Measurements from ENCODE around the gene VCL. TPM values are rescaled to one million over a fixed set of nuclear protein-coding genes. Genes with fewer than 3 reads are reported as not detected.

The VCL gene
- total RNA-seq, 2 donors from 2014 or later = 109 to 214 TPM

DNA sequence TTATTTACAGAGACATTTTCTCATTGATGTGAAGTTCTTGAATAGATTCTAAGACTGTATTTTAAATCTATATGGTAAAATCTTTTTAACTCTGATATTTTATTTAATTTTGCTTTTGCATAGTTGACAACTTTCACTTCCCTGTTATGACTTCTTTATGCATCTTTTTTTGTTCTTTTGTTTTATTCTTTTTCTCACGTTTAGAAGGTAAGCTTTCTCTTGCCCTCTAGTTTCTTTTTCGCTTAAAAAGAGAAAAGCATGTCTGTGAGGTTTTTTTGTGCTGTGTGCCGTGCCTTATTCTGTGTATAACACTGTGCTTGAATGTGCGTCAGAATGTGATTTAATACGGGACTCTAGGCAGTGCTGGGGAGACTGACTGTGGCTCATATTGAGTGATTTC lies 78.0 kb downstream of the VCL start:
- no peak overlapping the region for H3K4me3 Mint-ChIP-seq
- H3K27ac ChIP-seq (ENCODE audit: low read depth, low read length) = no peak overlapping the region

DNA sequence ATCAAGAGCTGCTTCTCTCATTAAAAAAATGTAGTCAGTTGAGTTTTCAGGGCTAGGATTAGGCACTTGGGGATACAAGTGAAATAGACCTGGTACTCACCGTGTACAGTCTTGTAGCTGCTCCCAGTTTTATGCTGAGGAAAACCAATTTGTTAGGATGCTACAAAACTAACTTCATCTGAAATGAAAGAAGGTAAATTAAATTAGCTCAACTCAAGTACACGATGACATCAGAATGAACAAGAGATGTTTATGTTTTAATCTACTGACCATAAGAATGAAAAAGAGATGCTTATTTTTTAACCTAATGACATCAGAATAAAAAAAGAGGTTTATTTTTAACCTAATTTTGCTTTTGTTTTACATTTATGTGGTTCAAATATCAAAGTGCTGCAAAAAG lies 79.0 kb downstream of the VCL start:
- 96% methylated on average over 1 of the region's 2 CpGs; no CpG with 5 or more reads in 1 of the 2 experiments for WGBS, 2 experiments (ENCODE audit: insufficient coverage in 1 of 2, insufficient read length in 1 of 2)
- Mint-ChIP-seq H3K27me3 (ENCODE audit: insufficient read depth) (no peaks in the 10 kb centered on the region), H3K4me3 (no peak overlapping the region), H3K9me3 (no peaks in the 10 kb centered on the region), H3K4me1 (peaks cover 43% of the 10 kb centered on the region), H3K36me3 (ENCODE audit: low read depth) (peaks cover 41% of the 10 kb centered on the region), H3K27ac (no peak overlapping the region)
- Histone ChIP-seq H3K4me1 (ENCODE audit: control insufficient read depth, insufficient read depth, low read length) (peaks cover 3% of the 10 kb centered on the region), H3K27me3 (ENCODE audit: control insufficient read depth, insufficient read depth, low read length, poor library complexity, severe bottlenecking) (no peaks in the 10 kb centered on the region), H3K9ac (ENCODE audit: extremely low read depth, low read length, poor library complexity, severe bottlenecking) (no peak overlapping the region), H3K9me3 (ENCODE audit: control insufficient read depth, low read length) (no peaks in the 10 kb centered on the region), H3K4me3 (ENCODE audit: low read length) (no peak overlapping the region), H3K27ac (ENCODE audit: low read depth, low read length) (no peak overlapping the region), H3K36me3 (ENCODE audit: control insufficient read depth, insufficient read depth, low read length) (peaks cover 84% of the 10 kb centered on the region)
- DNase-seq = no peak
- TF ChIP-seq, protein P1, sequence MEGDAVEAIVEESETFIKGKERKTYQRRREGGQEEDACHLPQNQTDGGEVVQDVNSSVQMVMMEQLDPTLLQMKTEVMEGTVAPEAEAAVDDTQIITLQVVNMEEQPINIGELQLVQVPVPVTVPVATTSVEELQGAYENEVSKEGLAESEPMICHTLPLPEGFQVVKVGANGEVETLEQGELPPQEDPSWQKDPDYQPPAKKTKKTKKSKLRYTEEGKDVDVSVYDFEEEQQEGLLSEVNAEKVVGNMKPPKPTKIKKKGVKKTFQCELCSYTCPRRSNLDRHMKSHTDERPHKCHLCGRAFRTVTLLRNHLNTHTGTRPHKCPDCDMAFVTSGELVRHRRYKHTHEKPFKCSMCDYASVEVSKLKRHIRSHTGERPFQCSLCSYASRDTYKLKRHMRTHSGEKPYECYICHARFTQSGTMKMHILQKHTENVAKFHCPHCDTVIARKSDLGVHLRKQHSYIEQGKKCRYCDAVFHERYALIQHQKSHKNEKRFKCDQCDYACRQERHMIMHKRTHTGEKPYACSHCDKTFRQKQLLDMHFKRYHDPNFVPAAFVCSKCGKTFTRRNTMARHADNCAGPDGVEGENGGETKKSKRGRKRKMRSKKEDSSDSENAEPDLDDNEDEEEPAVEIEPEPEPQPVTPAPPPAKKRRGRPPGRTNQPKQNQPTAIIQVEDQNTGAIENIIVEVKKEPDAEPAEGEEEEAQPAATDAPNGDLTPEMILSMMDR (conservative IDR thresholded peaks at IDR 0.05) = no peak

More for the DNA sequence above, 78.0 kb downstream of the VCL start:
- peaks cover 88% of the 10 kb centered on the region for H3K36me3 ChIP-seq (ENCODE audit: control insufficient read depth, insufficient read depth, low read length)
- Mint-ChIP-seq H3K27ac (no peak overlapping the region), H3K4me1 (peaks cover 40% of the 10 kb centered on the region), H3K36me3 (ENCODE audit: low read depth) (peaks cover 43% of the 10 kb centered on the region), H3K9me3 (no peaks in the 10 kb centered on the region), H3K27me3 (ENCODE audit: insufficient read depth) (no peaks in the 10 kb centered on the region)
- H3K4me1 ChIP-seq (ENCODE audit: control insufficient read depth, insufficient read depth, low read length) = peaks cover 3% of the 10 kb centered on the region
- WGBS, 2 experiments (ENCODE audit: insufficient coverage in 1 of 2, insufficient read length in 1 of 2) = 93 to 95% methylated on average over 4 to 5 of the region's 5 CpGs
- no peaks in the 10 kb centered on the region for H3K9me3 ChIP-seq (ENCODE audit: control insufficient read depth, low read length)
- DNase-seq = no peak
- H3K27me3 ChIP-seq (ENCODE audit: control insufficient read depth, insufficient read depth, low read length, poor library complexity, severe bottlenecking) = no peaks in the 10 kb centered on the region
- TF ChIP-seq, protein P1 (conservative IDR thresholded peaks at IDR 0.05) = no peak
- no peak overlapping the region for H3K4me3 ChIP-seq (ENCODE audit: low read length)
- H3K9ac ChIP-seq (ENCODE audit: extremely low read depth, low read length, poor library complexity, severe bottlenecking) = no peak overlapping the region

DNA sequence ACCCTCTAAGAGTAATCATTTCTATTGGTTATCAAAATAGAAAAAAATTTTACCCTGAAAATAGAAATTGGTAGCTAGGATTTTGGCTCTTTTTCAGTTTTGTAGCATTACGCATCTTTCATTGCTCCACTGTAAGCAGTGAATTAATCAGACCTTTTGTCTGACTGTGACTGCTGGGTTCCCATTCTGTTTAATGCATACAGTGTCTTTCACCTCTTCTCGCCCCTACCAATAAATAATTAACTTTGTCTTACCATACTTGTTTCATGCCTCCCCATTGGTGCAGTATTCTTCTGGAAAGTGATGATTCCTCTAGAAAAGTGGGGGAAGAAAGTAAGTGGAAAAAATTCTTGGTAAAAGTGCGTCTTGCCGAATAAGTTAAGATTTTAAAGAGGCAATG lies 79.5 kb downstream of the VCL start:
- Histone ChIP-seq H3K9me3 (ENCODE audit: control insufficient read depth, low read length) (no peaks in the 10 kb centered on the region), H3K36me3 (ENCODE audit: control insufficient read depth, insufficient read depth, low read length) (peaks cover 84% of the 10 kb centered on the region), H3K27me3 (ENCODE audit: control insufficient read depth, insufficient read depth, low read length, poor library complexity, severe bottlenecking) (no peaks in the 10 kb centered on the region), H3K4me1 (ENCODE audit: control insufficient read depth, insufficient read depth, low read length) (peaks cover 3% of the 10 kb centered on the region), H3K4me3 (ENCODE audit: low read length) (no peak overlapping the region), H3K9ac (ENCODE audit: extremely low read depth, low read length, poor library complexity, severe bottlenecking) (no peak overlapping the region), H3K27ac (ENCODE audit: low read depth, low read length) (no peak overlapping the region)
- Mint-ChIP-seq H3K27ac (no peak overlapping the region), H3K36me3 (ENCODE audit: low read depth) (peaks cover 45% of the 10 kb centered on the region), H3K9me3 (no peaks in the 10 kb centered on the region), H3K4me3 (no peak overlapping the region), H3K27me3 (ENCODE audit: insufficient read depth) (no peaks in the 10 kb centered on the region), H3K4me1 (peaks cover 43% of the 10 kb centered on the region)
- 84 to 100% methylated on average over 1 to 4 of the region's 4 CpGs for WGBS, 2 experiments (ENCODE audit: insufficient coverage in 1 of 2, insufficient read length in 1 of 2)
- no peak for DNase-seq
- TF ChIP-seq, protein P1 (conservative IDR thresholded peaks at IDR 0.05) = no peak
